K562 (cell line): Measurements from ENCODE around the gene CTDSP1. TPM values are rescaled to one million over a fixed set of nuclear protein-coding genes. Genes with fewer than 3 reads are reported as not detected.

ENCODE experiments used
- BCLAF1 ChIP-seq, 2 experiments: fragments of 450-650 bp in 1 of 2; IDR thresholded peaks; 2 replicates each; pipeline ENCODE4 v1.6.1; 2011 to 2017; ENCODE audit warnings: low read depth in 2 of 2, antibody characterized with exemption in 1 of 2, borderline replicate concordance in 1 of 2, low read length in 1 of 2, mild to moderate bottlenecking in 1 of 2, mixed read lengths in 1 of 2; ENCODE audit not compliant: control insufficient read depth in 1 of 2
- CBX2 ChIP-seq: fragments of 200-600 bp; sonication (generic); IDR thresholded peaks from one replicate; pipeline ENCODE4 v1.6.1; 2012; ENCODE audit warnings: mild to moderate bottlenecking, low read length, inconsistent platforms; ENCODE audit not compliant: insufficient read depth, poor library complexity, severe bottlenecking
- ELK1 ChIP-seq: sonication (generic); formaldehyde crosslinking; IDR thresholded peaks from 2 replicates; pipeline ENCODE4 v1.8.1; 2022; ENCODE audit warnings: missing genetic modification reagents
- FOXA3 ChIP-seq, 2 experiments: fragments of 450-650 bp in 1 of 2; sonication (generic) in 1 of 2; formaldehyde crosslinking; IDR thresholded peaks in 1 of 2; conservative IDR thresholded peaks in 1 of 2; 2 replicates each; pipeline versions ENCODE4 v1.4.0 to v1.8.0; 2020 to 2022; ENCODE audit warnings: mild to moderate bottlenecking in 2 of 2, missing genetic modification reagents in 1 of 2
- IRF1 ChIP-seq: sonication (generic); formaldehyde crosslinking; IDR thresholded peaks from 2 replicates; pipeline ENCODE4 v1.8.0; 2022; ENCODE audit warnings: missing genetic modification reagents, mild to moderate bottlenecking, borderline replicate concordance
- MTA1 ChIP-seq: fragments of 450-650 bp; IDR thresholded peaks from 2 replicates; pipeline ENCODE4 v1.6.1; 2017; ENCODE audit warnings: borderline replicate concordance
- MTA2 ChIP-seq: fragments of 450-650 bp; IDR thresholded peaks from 2 replicates; pipeline ENCODE4 v1.6.1; 2016; ENCODE audit warnings: low read depth
- MYC ChIP-seq, 2 experiments: fragments of 250-450 bp in 1 of 2; sonication (Bioruptor Pico) in 1 of 2; IDR thresholded peaks; 2 replicates each; pipeline versions ENCODE4 v1.5.1 to v1.6.1; 2012 to 2021; ENCODE audit warnings: low read depth in 2 of 2, borderline replicate concordance in 1 of 2, improper control_type of control experiment in 1 of 2, low read length in 1 of 2, mild to moderate bottlenecking in 1 of 2, moderate library complexity in 1 of 2
- POLR2AphosphoS2 ChIP-seq: IDR thresholded peaks from 2 replicates; pipeline ENCODE4 v1.6.1; 2012; ENCODE audit warnings: low read length, improper control_type of control experiment
- POLR2G ChIP-seq: fragments of 200-400 bp; formaldehyde crosslinking; IDR thresholded peaks from 2 replicates; pipeline ENCODE4 v1.6.1; 2017; ENCODE audit warnings: low read depth, mild to moderate bottlenecking, antibody characterized with exemption, low read length, moderate library complexity
- PTRF ChIP-seq: fragments of 450-650 bp; IDR thresholded peaks from 2 replicates; pipeline ENCODE4 v1.6.1; 2016; ENCODE audit warnings: mild to moderate bottlenecking, missing genetic modification characterization, missing compliant biosample characterization
- RBM14 ChIP-seq: fragments of 200-400 bp; formaldehyde crosslinking; IDR thresholded peaks from 2 replicates; pipeline ENCODE4 v1.6.1; 2018; ENCODE audit warnings: low read depth, mild to moderate bottlenecking, low read length, moderate library complexity, borderline replicate concordance; ENCODE audit not compliant: insufficient read depth
- SAFB ChIP-seq: fragments of 200-400 bp; formaldehyde crosslinking; IDR thresholded peaks from 2 replicates; pipeline ENCODE4 v1.6.1; 2017; ENCODE audit warnings: low read depth, low read length, borderline replicate concordance
- SRF ChIP-seq, 2 experiments: fragments of 250-450, 450-650 bp in 1 of 2; sonication (Bioruptor Pico) in 1 of 2; sonication (generic) in 1 of 2; formaldehyde crosslinking; IDR thresholded peaks; 2 replicates each; pipeline versions ENCODE4 v1.5.0 to v1.5.1; 2020 to 2022; ENCODE audit warnings: mild to moderate bottlenecking in 1 of 2, missing genetic modification reagents in 1 of 2
- STAT5A ChIP-seq: IDR thresholded peaks from 2 replicates; pipeline ENCODE4 v1.6.1; 2012; ENCODE audit warnings: low read length, inconsistent platforms, borderline replicate concordance
- ZC3H4 ChIP-seq: sonication (generic); formaldehyde crosslinking; IDR thresholded peaks from 2 replicates; pipeline ENCODE4 v1.9.0; 2021; ENCODE audit warnings: missing genetic modification reagents, borderline replicate concordance
- ZNF740 ChIP-seq, 3 experiments: fragments of 200-800 bp in 1 of 3; sonication (Bioruptor generic) in 1 of 3; sonication (generic) in 1 of 3; formaldehyde crosslinking in 1 of 3; IDR thresholded peaks; 2 replicates each; pipeline versions ENCODE4 v1.6.1 to v1.8.0; 2016 to 2022; ENCODE audit warnings: mild to moderate bottlenecking in 2 of 3, missing compliant biosample characterization in 2 of 3, missing genetic modification characterization in 2 of 3, missing genetic modification reagents in 1 of 3
- ZNF778 ChIP-seq: fragments of 450-650 bp; formaldehyde crosslinking; IDR thresholded peaks from 2 replicates; pipeline ENCODE4 v1.4.0; 2020; ENCODE audit warnings: mild to moderate bottlenecking, moderate library complexity
- ZSCAN29 ChIP-seq: fragments of 450-650 bp; IDR thresholded peaks from 2 replicates; pipeline ENCODE4 v1.6.1; 2017
- polyA plus RNA-seq, 8 experiments: library from polyadenylated mRNA; depleted of rRNA in 4 of 8; stranded (reverse) in 5 of 8; unstranded in 3 of 8; fragments of >200 nt; fragmentation: Nextera tagmentation in 2 of 8; fragmentation: Illumina TruSeq in 1 of 8; extraction: Ambion mirVana in 2 of 8; extraction: Trizol in 1 of 8; gene quantifications; 2 replicates each; pipeline versions ENCODE4 v1.2.1 to v1.2.3, GENCODE V29; 2011 to 2014; ENCODE audit warnings: inconsistent platforms in 1 of 8, missing spikeins in 1 of 8
- total RNA-seq, 7 experiments: library from RNA; depleted of rRNA in 6 of 7; stranded (reverse); fragments of >200 nt in 6 of 7; fragmentation: Illumina TruSeq in 2 of 7; extraction: Trizol in 2 of 7; gene quantifications; 2 replicates each; pipeline versions ENCODE4 v1.2.1 to v1.2.3, GENCODE V29; 2011 to 2021; ENCODE audit warnings: low replicate concordance in 1 of 7

Gene CTDSP1
- total and polyA plus RNA-seq, 9 of the 15 experiments (the other 6 are each of a cell fraction or from before 2014, with no cell fraction given) = 2.4 to 74.8 (median 45.8) TPM

GRCh38 chr2:218400167-218400929, 680 bp downstream of the CTDSP1 start (continued):
- TF ChIP-seq MYC (IDR thresholded peaks at IDR 0.05; ENCODE audit: low read depth, low read length) = 0 out of 2 replicates have a peak, but pooled peaks have one; percentile 11
- TF ChIP-seq MYC (CRISPR knock-in tag; IDR thresholded peaks at IDR 0.05; ENCODE audit: borderline replicate concordance, low read depth) = no peak
- TF ChIP-seq ZNF778 (CRISPR knock-in tag) = no peak
- TF ChIP-seq MTA1 = no peak
- TF ChIP-seq RBM14 = 0 out of 2 replicates have a peak, but pooled peaks have one; percentile 4
- TF ChIP-seq ZSCAN29 = no peak
- TF ChIP-seq POLR2G = peak; percentile 75
- no peak for TF ChIP-seq ELK1 (CRISPR knock-in tag)
- no peak for TF ChIP-seq IRF1 (CRISPR knock-in tag)
- no peak for TF ChIP-seq POLR2AphosphoS2
- no peak for TF ChIP-seq CBX2
- TF ChIP-seq FOXA3 (CRISPR knock-in tag; conservative IDR thresholded peaks at IDR 0.05 in 1 of 2, IDR thresholded peaks at IDR 0.05 in 1 of 2) = no peak
- TF ChIP-seq SRF (CRISPR knock-in tag; IDR thresholded peaks at IDR 0.05) = no peak
- no peak for TF ChIP-seq BCLAF1 (IDR thresholded peaks at IDR 0.05; ENCODE audit: borderline replicate concordance in 1 of 2, control insufficient read depth in 1 of 2, low read depth in 2 of 2, low read length in 1 of 2)
- TF ChIP-seq MTA2 = no peak
- TF ChIP-seq ZC3H4 (CRISPR knock-in tag) = no peak
- no peak for TF ChIP-seq PTRF (tag)
- no peak for TF ChIP-seq STAT5A
- peak; percentile 87 for TF ChIP-seq SAFB
- 0 out of 2 replicates have a peak, but pooled peaks have one; percentile 40 for TF ChIP-seq ZNF740 (CRISPR knock-in tag; IDR thresholded peaks at IDR 0.05)
- peak in 1 of 2 experiments; percentile 87; a peak in 2 of 4 replicates for TF ChIP-seq ZNF740 (tag; IDR thresholded peaks at IDR 0.05)
